Neural progenitor cell (in vitro differentiated cells): ENCODE results near the gene GPR12.

Source experiments
- EZH2 ChIP-seq: fragments of 200-600 bp; sonication (generic); IDR thresholded peaks from 2 replicates; pipeline ENCODE4 v1.6.1; 2017; ENCODE audit warnings: antibody characterized with exemption, mild to moderate bottlenecking, moderate library complexity
- EZH2phosphoT487 ChIP-seq: fragments of 200-600 bp; sonication (generic); IDR thresholded peaks from 2 replicates; pipeline ENCODE4 v1.6.1; 2017; ENCODE audit warnings: antibody characterized with exemption
- TF ChIP-seq, protein P1 (sequence below): fragments of 200-600 bp; sonication (generic); IDR thresholded peaks from 2 replicates; pipeline ENCODE4 v1.5.1; 2017; ENCODE audit warnings: antibody characterized with exemption, mild to moderate bottlenecking

DNA sequence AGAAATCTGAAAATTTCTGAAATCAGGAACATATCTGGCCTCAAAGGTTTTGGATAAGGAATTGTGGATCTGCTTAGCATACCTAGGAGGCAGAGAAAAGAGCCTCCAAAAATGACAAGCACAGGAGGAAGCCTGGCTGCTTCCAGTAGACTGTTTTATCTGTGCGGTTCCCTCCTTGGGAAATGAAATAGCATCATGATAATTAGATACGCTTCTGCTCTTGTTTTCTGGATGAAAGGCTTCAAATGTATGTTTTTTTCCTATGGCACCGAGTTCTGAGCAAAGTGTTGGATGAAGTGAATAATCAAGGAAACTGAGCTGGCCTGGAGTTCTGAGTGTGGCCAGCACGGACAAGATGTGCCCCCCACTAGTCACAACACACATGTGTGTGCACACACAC is 19.8 kb upstream of the GPR12 start:
- TF ChIP-seq, protein P1, sequence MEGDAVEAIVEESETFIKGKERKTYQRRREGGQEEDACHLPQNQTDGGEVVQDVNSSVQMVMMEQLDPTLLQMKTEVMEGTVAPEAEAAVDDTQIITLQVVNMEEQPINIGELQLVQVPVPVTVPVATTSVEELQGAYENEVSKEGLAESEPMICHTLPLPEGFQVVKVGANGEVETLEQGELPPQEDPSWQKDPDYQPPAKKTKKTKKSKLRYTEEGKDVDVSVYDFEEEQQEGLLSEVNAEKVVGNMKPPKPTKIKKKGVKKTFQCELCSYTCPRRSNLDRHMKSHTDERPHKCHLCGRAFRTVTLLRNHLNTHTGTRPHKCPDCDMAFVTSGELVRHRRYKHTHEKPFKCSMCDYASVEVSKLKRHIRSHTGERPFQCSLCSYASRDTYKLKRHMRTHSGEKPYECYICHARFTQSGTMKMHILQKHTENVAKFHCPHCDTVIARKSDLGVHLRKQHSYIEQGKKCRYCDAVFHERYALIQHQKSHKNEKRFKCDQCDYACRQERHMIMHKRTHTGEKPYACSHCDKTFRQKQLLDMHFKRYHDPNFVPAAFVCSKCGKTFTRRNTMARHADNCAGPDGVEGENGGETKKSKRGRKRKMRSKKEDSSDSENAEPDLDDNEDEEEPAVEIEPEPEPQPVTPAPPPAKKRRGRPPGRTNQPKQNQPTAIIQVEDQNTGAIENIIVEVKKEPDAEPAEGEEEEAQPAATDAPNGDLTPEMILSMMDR = no peak
- no peak for TF ChIP-seq EZH2
- no peak for TF ChIP-seq EZH2phosphoT487
